Measurements from ENCODE around the gene NEGR1. TPM values are rescaled to one million over a fixed set of nuclear protein-coding genes. Genes with fewer than 3 reads are reported as not detected.

Gene NEGR1
- total RNA-seq, 1 donor from 2014 or later = 7.6 TPM

GRCh38 chr1:71780681-71781080 lies 501.7 kb downstream of the NEGR1 start:
- TF ChIP-seq CTCF (IDR thresholded peaks at IDR 0.05) = no peak
- Mint-ChIP-seq H3K9me3 (ENCODE audit: unreplicated experiment) (no peaks in the 10 kb centered on the region), H3K36me3 (ENCODE audit: unreplicated experiment) (no peaks in the 10 kb centered on the region), H3K27me3 (ENCODE audit: unreplicated experiment) (no peaks in the 10 kb centered on the region), H3K4me3 (ENCODE audit: unreplicated experiment) (no peak overlapping the region), H3K4me1 (ENCODE audit: unreplicated experiment) (peaks cover 2% of the 10 kb centered on the region), H3K27ac (ENCODE audit: unreplicated experiment) (no peak overlapping the region)
- no peak for DNase-seq (ENCODE audit: extremely low spot score, unreplicated experiment)

- Mint-ChIP-seq H3K4me1 (ENCODE audit: unreplicated experiment) (no peaks in the 10 kb centered on the region), H3K36me3 (ENCODE audit: unreplicated experiment) (no peaks in the 10 kb centered on the region), H3K9me3 (ENCODE audit: unreplicated experiment) (no peaks in the 10 kb centered on the region), H3K27me3 (ENCODE audit: unreplicated experiment) (no peaks in the 10 kb centered on the region), H3K27ac (ENCODE audit: unreplicated experiment) (no peak overlapping the region), H3K4me3 (ENCODE audit: unreplicated experiment) (no peak overlapping the region)
- no peak for DNase-seq (ENCODE audit: extremely low spot score, unreplicated experiment)
- no peak for TF ChIP-seq CTCF (IDR thresholded peaks at IDR 0.05)
These were observed 503.4 kb downstream of the NEGR1 start for GRCh38 chr1:71778940-71779339.

- Mint-ChIP-seq H3K27me3 (ENCODE audit: unreplicated experiment) (no peaks in the 10 kb centered on the region), H3K36me3 (ENCODE audit: unreplicated experiment) (no peaks in the 10 kb centered on the region), H3K4me1 (ENCODE audit: unreplicated experiment) (no peaks in the 10 kb centered on the region), H3K4me3 (ENCODE audit: unreplicated experiment) (no peak overlapping the region), H3K9me3 (ENCODE audit: unreplicated experiment) (peaks cover under 1% of the 10 kb centered on the region), H3K27ac (ENCODE audit: unreplicated experiment) (no peak overlapping the region)
- no peak for TF ChIP-seq CTCF (IDR thresholded peaks at IDR 0.05)
- no peak for DNase-seq (ENCODE audit: extremely low spot score, unreplicated experiment)
These were observed 505.2 kb downstream of the NEGR1 start for GRCh38 chr1:71777094-71777493.

GRCh38 chr1:71774705-71775104 lies 507.6 kb downstream of the NEGR1 start:
- no peak overlapping the region for H3K27ac Mint-ChIP-seq (ENCODE audit: unreplicated experiment)

GRCh38 chr1:71770121-71770520 lies 512.2 kb downstream of the NEGR1 start:
- Mint-ChIP-seq H3K4me3 (ENCODE audit: unreplicated experiment) (no peak overlapping the region), H3K36me3 (ENCODE audit: unreplicated experiment) (no peaks in the 10 kb centered on the region), H3K27ac (ENCODE audit: unreplicated experiment) (no peak overlapping the region), H3K4me1 (ENCODE audit: unreplicated experiment) (peaks cover 8% of the 10 kb centered on the region), H3K9me3 (ENCODE audit: unreplicated experiment) (peaks cover 11% of the 10 kb centered on the region), H3K27me3 (ENCODE audit: unreplicated experiment) (no peaks in the 10 kb centered on the region)
- no peak for TF ChIP-seq CTCF (IDR thresholded peaks at IDR 0.05)
- no peak for DNase-seq (ENCODE audit: extremely low spot score, unreplicated experiment)

More at GRCh38 chr1:71774705-71775104, 507.6 kb downstream of the NEGR1 start:
- no peak for TF ChIP-seq CTCF (IDR thresholded peaks at IDR 0.05)
- DNase-seq (ENCODE audit: extremely low spot score, unreplicated experiment) = no peak
- Mint-ChIP-seq H3K27me3 (ENCODE audit: unreplicated experiment) (no peaks in the 10 kb centered on the region), H3K36me3 (ENCODE audit: unreplicated experiment) (no peaks in the 10 kb centered on the region), H3K9me3 (ENCODE audit: unreplicated experiment) (peaks cover 4% of the 10 kb centered on the region), H3K4me1 (ENCODE audit: unreplicated experiment) (peaks cover 8% of the 10 kb centered on the region), H3K4me3 (ENCODE audit: unreplicated experiment) (no peak overlapping the region)
